ENCODE measurements around the gene TBXT.

- TF ChIP-seq CTCF (IDR thresholded peaks at IDR 0.05) (no peak), POLR2A (IDR thresholded peaks at IDR 0.05) (no peak)
These were observed 27.5 kb upstream of the TBXT start for GRCh38 chr6:166194914-166195859.
